Peyer's patch (tissue), 4 donors: ENCODE results near the gene ADAMTS16.

Experiments used
- POLR2A ChIP-seq, 2 donors: fragments of 450-650 bp; IDR thresholded peaks; one replicate each; pipeline ENCODE4 v1.5.1; 2017; ENCODE audit warnings: antibody characterized with exemption in 2 of 2, mild to moderate bottlenecking in 2 of 2, moderate library complexity in 2 of 2
- TF ChIP-seq, protein P1 (sequence below), 6 experiments: fragments of 450-650 bp in 4 of 6; fragments of 200-600 bp in 2 of 6; sonication (generic) in 1 of 6; IDR thresholded peaks; one replicate each; pipeline ENCODE4 v1.5.1; 2017 to 2019; ENCODE audit warnings: antibody characterized with exemption in 6 of 6, mild to moderate bottlenecking in 3 of 6, moderate library complexity in 1 of 6

- TF ChIP-seq, protein P1, sequence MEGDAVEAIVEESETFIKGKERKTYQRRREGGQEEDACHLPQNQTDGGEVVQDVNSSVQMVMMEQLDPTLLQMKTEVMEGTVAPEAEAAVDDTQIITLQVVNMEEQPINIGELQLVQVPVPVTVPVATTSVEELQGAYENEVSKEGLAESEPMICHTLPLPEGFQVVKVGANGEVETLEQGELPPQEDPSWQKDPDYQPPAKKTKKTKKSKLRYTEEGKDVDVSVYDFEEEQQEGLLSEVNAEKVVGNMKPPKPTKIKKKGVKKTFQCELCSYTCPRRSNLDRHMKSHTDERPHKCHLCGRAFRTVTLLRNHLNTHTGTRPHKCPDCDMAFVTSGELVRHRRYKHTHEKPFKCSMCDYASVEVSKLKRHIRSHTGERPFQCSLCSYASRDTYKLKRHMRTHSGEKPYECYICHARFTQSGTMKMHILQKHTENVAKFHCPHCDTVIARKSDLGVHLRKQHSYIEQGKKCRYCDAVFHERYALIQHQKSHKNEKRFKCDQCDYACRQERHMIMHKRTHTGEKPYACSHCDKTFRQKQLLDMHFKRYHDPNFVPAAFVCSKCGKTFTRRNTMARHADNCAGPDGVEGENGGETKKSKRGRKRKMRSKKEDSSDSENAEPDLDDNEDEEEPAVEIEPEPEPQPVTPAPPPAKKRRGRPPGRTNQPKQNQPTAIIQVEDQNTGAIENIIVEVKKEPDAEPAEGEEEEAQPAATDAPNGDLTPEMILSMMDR (IDR thresholded peaks at IDR 0.05) = no peak
- no peak for TF ChIP-seq POLR2A (IDR thresholded peaks at IDR 0.05)
These were observed 58.7 kb downstream of the ADAMTS16 start for GRCh38 chr5:5198815-5199214.
